WTC11 (cell line): ENCODE data around the gene STRN3. TPM values are rescaled to one million over a fixed set of nuclear protein-coding genes. Genes with fewer than 3 reads are reported as not detected.
A peak's percentile ranks its signal among the peaks of the same experiment; 100 is the strongest.

Experiments
- ATAC-seq: fragments of 200-7000 bp; cut with Tn5 transposase; 2 replicates; pipeline ENCODE4 v1.10.0; 2021; ENCODE audit warnings: mild to moderate bottlenecking, moderate library complexity
- CTCF ChIA-PET: fragments of 300-600 bp; sonication (Branson Sonifier 250); formaldehyde crosslinking; loops from one replicate; lab custom pipeline; 2021; ENCODE audit warnings: antibody characterized with exemption; lab: Charles Lee
- POLR2A ChIA-PET: fragments of 350-600 bp; sonication (Branson Sonifier 250); formaldehyde crosslinking; loops from one replicate; lab custom pipeline; 2021; ENCODE audit warnings: antibody characterized with exemption; lab: Charles Lee
- DNase-seq: peaks from one replicate; pipeline ENCODE4 v3.0.0; 2021; ENCODE audit warnings: low spot score
- H3K27ac Mint-ChIP-seq: 2 replicates; pipeline ENCODE4 v1.8.0; 2021; ENCODE audit warnings: mixed read lengths
- H3K27me3 Mint-ChIP-seq: 2 replicates; pipeline ENCODE4 v1.8.0; 2021; ENCODE audit warnings: low read depth, mild to moderate bottlenecking, moderate library complexity, mixed read lengths
- H3K36me3 Mint-ChIP-seq: 2 replicates; pipeline ENCODE4 v1.8.0; 2021; ENCODE audit warnings: mixed read lengths
- H3K4me1 Mint-ChIP-seq: 2 replicates; pipeline ENCODE4 v1.8.0; 2022; ENCODE audit warnings: mixed read lengths
- H3K4me3 Mint-ChIP-seq: 2 replicates; pipeline ENCODE4 v1.8.0; 2021; ENCODE audit warnings: mild to moderate bottlenecking, moderate library complexity, mixed read lengths
- H3K9me3 Mint-ChIP-seq: 2 replicates; pipeline ENCODE4 v1.8.0; 2021; ENCODE audit warnings: mixed read lengths
- CBFB ChIP-seq: sonication (generic); formaldehyde crosslinking; IDR thresholded peaks from 2 replicates; pipeline ENCODE4 v1.8.1; 2022; ENCODE audit warnings: mild to moderate bottlenecking, low read depth, missing genetic modification reagents
- EMX1 ChIP-seq: fragments of 250-450 bp; sonication (Bioruptor Pico); IDR thresholded peaks from 2 replicates; pipeline ENCODE4 v1.8.0; 2021; ENCODE audit warnings: mild to moderate bottlenecking
- ETV6 ChIP-seq: sonication (generic); formaldehyde crosslinking; IDR thresholded peaks from 2 replicates; pipeline ENCODE4 v1.8.1; 2022; ENCODE audit warnings: mild to moderate bottlenecking, missing genetic modification reagents
- FOXP1 ChIP-seq: sonication (generic); formaldehyde crosslinking; IDR thresholded peaks from 2 replicates; pipeline ENCODE4 v1.8.0; 2022; ENCODE audit warnings: missing genetic modification reagents, mild to moderate bottlenecking, moderate library complexity, borderline replicate concordance
- GABPB1 ChIP-seq: sonication (generic); formaldehyde crosslinking; IDR thresholded peaks from 2 replicates; pipeline ENCODE4 v1.8.1; 2023; ENCODE audit warnings: mild to moderate bottlenecking, missing genetic modification reagents
- GRHL2 ChIP-seq: fragments of 250-450 bp; sonication (Bioruptor Pico); IDR thresholded peaks from 2 replicates; pipeline ENCODE4 v1.8.0; 2022; ENCODE audit warnings: mild to moderate bottlenecking, moderate library complexity; ENCODE audit not compliant: insufficient replicate concordance, severe bottlenecking
- HMGA2 ChIP-seq: fragments of 250-450 bp; sonication (Bioruptor Pico); IDR thresholded peaks from 2 replicates; pipeline ENCODE4 v1.4.0; 2021; ENCODE audit warnings: mild to moderate bottlenecking, moderate library complexity
- IRF1 ChIP-seq: sonication (generic); formaldehyde crosslinking; IDR thresholded peaks from 2 replicates; pipeline ENCODE4 v1.8.0; 2023; ENCODE audit warnings: missing genetic modification reagents
- JUN ChIP-seq: sonication (generic); formaldehyde crosslinking; IDR thresholded peaks from 2 replicates; pipeline ENCODE4 v1.8.0; 2023; ENCODE audit warnings: mild to moderate bottlenecking, missing genetic modification reagents
- NFYB ChIP-seq: sonication (generic); formaldehyde crosslinking; conservative IDR thresholded peaks from 2 replicates; pipeline ENCODE4 v1.8.0; 2022; ENCODE audit warnings: low read depth, missing genetic modification reagents
- NR1H2 ChIP-seq: sonication (generic); formaldehyde crosslinking; IDR thresholded peaks from 2 replicates; pipeline ENCODE4 v1.9.0; 2021; ENCODE audit warnings: mild to moderate bottlenecking, moderate library complexity, missing genetic modification reagents
- NR3C1 ChIP-seq: sonication (generic); formaldehyde crosslinking; conservative IDR thresholded peaks from 2 replicates; pipeline ENCODE4 v1.8.1; 2023; ENCODE audit warnings: low read depth, mild to moderate bottlenecking, missing genetic modification reagents
- OVOL2 ChIP-seq: fragments of 250-450 bp; sonication (Bioruptor Pico); IDR thresholded peaks from 2 replicates; pipeline ENCODE4 v1.9.0; 2021; ENCODE audit warnings: mild to moderate bottlenecking, borderline replicate concordance
- USF1 ChIP-seq: sonication (generic); formaldehyde crosslinking; IDR thresholded peaks from 2 replicates; pipeline ENCODE4 v1.8.0; 2022; ENCODE audit warnings: mild to moderate bottlenecking, missing genetic modification reagents
- ZMAT4 ChIP-seq: fragments of 250-450 bp; sonication (Bioruptor Pico); IDR thresholded peaks from 2 replicates; pipeline ENCODE4 v1.9.0; 2021; ENCODE audit warnings: mild to moderate bottlenecking
- ZNF121 ChIP-seq: sonication (generic); formaldehyde crosslinking; IDR thresholded peaks from 2 replicates; pipeline ENCODE4 v1.8.0; 2023; ENCODE audit warnings: missing genetic modification reagents
- ZNF138 ChIP-seq: sonication (generic); formaldehyde crosslinking; conservative IDR thresholded peaks from 2 replicates; pipeline ENCODE4 v1.8.1; 2022; ENCODE audit warnings: mild to moderate bottlenecking, moderate library complexity, missing genetic modification reagents
- ZNF219 ChIP-seq: sonication (generic); formaldehyde crosslinking; IDR thresholded peaks from 2 replicates; pipeline ENCODE4 v1.8.0; 2023; ENCODE audit warnings: missing genetic modification reagents, mild to moderate bottlenecking, borderline replicate concordance
- ZNF281 ChIP-seq: sonication (generic); formaldehyde crosslinking; IDR thresholded peaks from 2 replicates; pipeline ENCODE4 v1.8.0; 2023; ENCODE audit warnings: mild to moderate bottlenecking, missing genetic modification reagents
- ZNF317 ChIP-seq: sonication (generic); formaldehyde crosslinking; IDR thresholded peaks from 2 replicates; pipeline ENCODE4 v1.8.1; 2023; ENCODE audit warnings: low read depth, mild to moderate bottlenecking, moderate library complexity, missing genetic modification reagents, borderline replicate concordance
- ZNF671 ChIP-seq: fragments of 250-450 bp; sonication (Bioruptor Pico); IDR thresholded peaks from 2 replicates; pipeline ENCODE4 v1.8.0; 2021; ENCODE audit warnings: mild to moderate bottlenecking
- total RNA-seq: library from RNA; stranded (reverse); gene quantifications from 3 replicates; pipeline ENCODE4 v1.2.3, GENCODE V29; 2021

The STRN3 gene
- total RNA-seq, 1 experiment from 2014 or later: 37.1 TPM

GRCh38 chr14:30994681-30995620 lies 31.2 kb downstream of the STRN3 start (continued):
- no peak for TF ChIP-seq ZNF281 (CRISPR knock-in tag)
- TF ChIP-seq ZNF317 (CRISPR knock-in tag): no peak

GRCh38 chr14:30993071-30993470 lies 33.1 kb downstream of the STRN3 start:
- DNase-seq (no peak), ATAC-seq (no peak)
- Mint-ChIP-seq H3K36me3 (peaks cover 7% of the 10 kb centered on the region), H3K9me3 (peaks cover 6% of the 10 kb centered on the region), H3K27me3 (no peaks in the 10 kb centered on the region), H3K4me1 (peaks cover 44% of the 10 kb centered on the region), H3K4me3 (no peak overlapping the region), H3K27ac (no peak overlapping the region)
- POLR2A ChIA-PET: interaction anchor here (0.6 to 1.4 kb wide), 3 partner anchors 33 to 452 kb away, joined by 3 to 5 read pairs (median 3); partner anchors contain the start of gene STRN3
- TF ChIP-seq IRF1 (CRISPR knock-in tag) (no peak), EMX1 (CRISPR knock-in tag) (no peak), FOXP1 (CRISPR knock-in tag) (no peak), ZNF138 (CRISPR knock-in tag) (no peak), GABPB1 (no peak), HMGA2 (CRISPR knock-in tag) (no peak)
- CTCF ChIA-PET: interaction anchor here (0.6 to 0.9 kb wide), 3 partner anchors 9 to 547 kb away, joined by 3 to 4 read pairs (median 4); no protein-coding TSS in a partner anchor

GRCh38 chr14:30991408-30991807 lies 34.8 kb downstream of the STRN3 start:
- no peak overlapping the region for H3K4me3 Mint-ChIP-seq
- no peak for ATAC-seq
- H3K9me3 Mint-ChIP-seq: no peaks in the 10 kb centered on the region
- POLR2A ChIA-PET: interaction anchor here (1.4 kb wide), 1 partner anchor 35 kb away, joined by 5 read pairs; the partner anchor contains the start of gene STRN3
- H3K36me3 Mint-ChIP-seq: no peaks in the 10 kb centered on the region
- CTCF ChIA-PET: interaction anchor here (0.5 to 0.7 kb wide), 2 partner anchors 13 to 719 kb away, joined by 3 to 4 read pairs; no protein-coding TSS in a partner anchor
- no peak for TF ChIP-seq ZNF671 (CRISPR knock-in tag)
- TF ChIP-seq USF1 (CRISPR knock-in tag): no peak
- no peak for TF ChIP-seq JUN (CRISPR knock-in tag)
- TF ChIP-seq CBFB: no peak
- TF ChIP-seq, all 79 proteins: peak for 0
- DNase-seq: no peak
- H3K27me3 Mint-ChIP-seq: no peaks in the 10 kb centered on the region
- peaks cover 33% of the 10 kb centered on the region for H3K4me1 Mint-ChIP-seq
- H3K27ac Mint-ChIP-seq: peak overlapping the region; percentile 87

GRCh38 chr14:30990770-30991169 lies 35.4 kb downstream of the STRN3 start:
- H3K27me3 Mint-ChIP-seq: no peaks in the 10 kb centered on the region
- H3K36me3 Mint-ChIP-seq: no peaks in the 10 kb centered on the region
- POLR2A ChIA-PET: interaction anchor here (0.6 kb wide), 1 partner anchor 15 kb away, joined by 3 read pairs; no protein-coding TSS in a partner anchor
- no peak overlapping the region for H3K4me3 Mint-ChIP-seq
- CTCF ChIA-PET: no interaction called here
- no peak for DNase-seq
- ATAC-seq: no peak
- peaks cover 29% of the 10 kb centered on the region for H3K4me1 Mint-ChIP-seq
- no peaks in the 10 kb centered on the region for H3K9me3 Mint-ChIP-seq
- H3K27ac Mint-ChIP-seq: no peak overlapping the region; the same call in 1 of the 2 replicates
- no peak for TF ChIP-seq ZMAT4 (CRISPR knock-in tag)
- TF ChIP-seq ZNF121: no peak
- no peak for TF ChIP-seq GRHL2 (CRISPR knock-in tag)
- TF ChIP-seq NFYB (CRISPR knock-in tag): no peak
- no peak for TF ChIP-seq NR3C1 (CRISPR knock-in tag)
- no peak for TF ChIP-seq ZNF281 (CRISPR knock-in tag)
- TF ChIP-seq ZNF219 (CRISPR knock-in tag): no peak
- TF ChIP-seq ZNF317 (CRISPR knock-in tag): no peak
- no peak for TF ChIP-seq OVOL2
- no peak for TF ChIP-seq EMX1 (CRISPR knock-in tag)
- no peak for TF ChIP-seq ETV6
- no peak for TF ChIP-seq NR1H2 (CRISPR knock-in tag)
